GM20000 (cell line): Measurements from ENCODE around the gene MVB12B.

Experiments used
- DNase-seq: peaks from one replicate; pipeline ENCODE4 v3.0.0; 2012; ENCODE audit warnings: low spot score
- TF ChIP-seq, protein P1 (sequence below): IDR thresholded peaks from 2 replicates; pipeline ENCODE4 v1.5.1; 2012; ENCODE audit warnings: mild to moderate bottlenecking, control low read depth; ENCODE audit errors: extremely low read depth, missing control alignments

MVB12B gene

DNA sequence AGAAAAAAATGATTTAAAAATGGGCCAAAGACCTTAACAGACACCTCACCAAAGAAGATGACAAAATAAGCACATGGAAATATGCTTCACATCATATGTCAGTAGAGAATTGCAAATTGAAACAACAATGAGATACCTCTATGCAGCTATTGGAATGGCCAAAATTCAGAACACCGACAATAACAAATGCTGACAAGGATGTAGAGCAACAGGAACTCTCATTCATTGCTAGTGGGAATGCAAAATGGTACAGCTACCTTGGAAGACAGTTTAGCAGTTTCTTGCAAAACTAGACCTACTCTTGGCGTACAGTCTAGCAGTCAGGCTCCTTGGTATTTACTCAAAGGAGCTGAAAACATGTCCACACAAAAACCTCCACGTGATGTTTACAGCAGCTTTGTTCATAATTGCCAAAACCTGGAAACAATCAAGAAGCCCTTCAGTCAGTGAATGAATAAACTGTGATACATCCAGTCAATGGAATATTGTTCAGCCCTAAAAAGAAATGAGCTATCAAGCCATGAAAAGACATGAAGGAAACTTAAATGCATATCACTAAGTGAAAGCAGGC is 10.5 kb upstream of the MVB12B start:
- TF ChIP-seq, protein P1, sequence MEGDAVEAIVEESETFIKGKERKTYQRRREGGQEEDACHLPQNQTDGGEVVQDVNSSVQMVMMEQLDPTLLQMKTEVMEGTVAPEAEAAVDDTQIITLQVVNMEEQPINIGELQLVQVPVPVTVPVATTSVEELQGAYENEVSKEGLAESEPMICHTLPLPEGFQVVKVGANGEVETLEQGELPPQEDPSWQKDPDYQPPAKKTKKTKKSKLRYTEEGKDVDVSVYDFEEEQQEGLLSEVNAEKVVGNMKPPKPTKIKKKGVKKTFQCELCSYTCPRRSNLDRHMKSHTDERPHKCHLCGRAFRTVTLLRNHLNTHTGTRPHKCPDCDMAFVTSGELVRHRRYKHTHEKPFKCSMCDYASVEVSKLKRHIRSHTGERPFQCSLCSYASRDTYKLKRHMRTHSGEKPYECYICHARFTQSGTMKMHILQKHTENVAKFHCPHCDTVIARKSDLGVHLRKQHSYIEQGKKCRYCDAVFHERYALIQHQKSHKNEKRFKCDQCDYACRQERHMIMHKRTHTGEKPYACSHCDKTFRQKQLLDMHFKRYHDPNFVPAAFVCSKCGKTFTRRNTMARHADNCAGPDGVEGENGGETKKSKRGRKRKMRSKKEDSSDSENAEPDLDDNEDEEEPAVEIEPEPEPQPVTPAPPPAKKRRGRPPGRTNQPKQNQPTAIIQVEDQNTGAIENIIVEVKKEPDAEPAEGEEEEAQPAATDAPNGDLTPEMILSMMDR: no peak
- DNase-seq: no peak

- DNase-seq: no peak
- TF ChIP-seq, protein P1: no peak
Measured at GRCh38 chr9:126317513-126317912, 9.1 kb upstream of the MVB12B start.

DNA sequence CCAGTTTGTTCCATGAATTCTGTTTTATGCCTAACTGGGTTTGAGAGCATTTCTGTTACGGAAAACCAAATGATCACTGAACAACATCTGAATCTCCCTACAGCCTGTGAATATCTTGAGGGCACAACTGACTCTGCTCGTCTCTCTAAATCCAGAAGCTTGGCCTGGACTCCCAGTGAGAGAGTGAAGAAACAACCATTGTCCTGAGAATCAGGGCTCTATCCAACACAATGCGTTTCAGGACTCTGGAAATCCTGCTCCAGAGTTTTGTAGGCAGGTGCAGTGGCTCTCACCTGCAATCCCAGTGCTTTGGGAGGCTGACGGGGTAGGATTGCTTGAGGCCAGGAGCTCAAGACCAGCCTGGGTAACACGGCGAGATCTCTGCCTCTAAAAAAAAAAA is 7.8 kb upstream of the MVB12B start:
- TF ChIP-seq, protein P1: no peak
- no peak for DNase-seq

DNA sequence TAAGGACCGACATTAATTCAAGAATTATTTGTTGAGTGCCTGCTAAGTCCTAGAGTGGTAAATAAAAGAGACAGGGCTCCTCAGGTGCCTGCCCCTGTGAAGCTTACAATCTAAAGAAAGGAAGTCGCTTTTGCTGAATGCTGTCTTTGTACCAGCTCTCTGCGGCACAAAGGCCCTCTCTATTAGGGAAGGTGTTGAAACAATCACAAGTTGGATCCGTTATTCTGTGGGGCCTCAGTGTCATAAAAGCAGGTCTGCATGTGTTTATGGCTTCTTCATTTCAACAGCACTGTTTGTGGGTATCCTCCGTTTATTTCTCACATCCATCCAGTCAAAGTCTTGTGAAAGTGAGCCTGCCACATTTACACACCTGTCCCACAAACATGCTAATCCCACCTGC is 7.0 kb upstream of the MVB12B start:
- TF ChIP-seq, protein P1: no peak

DNA sequence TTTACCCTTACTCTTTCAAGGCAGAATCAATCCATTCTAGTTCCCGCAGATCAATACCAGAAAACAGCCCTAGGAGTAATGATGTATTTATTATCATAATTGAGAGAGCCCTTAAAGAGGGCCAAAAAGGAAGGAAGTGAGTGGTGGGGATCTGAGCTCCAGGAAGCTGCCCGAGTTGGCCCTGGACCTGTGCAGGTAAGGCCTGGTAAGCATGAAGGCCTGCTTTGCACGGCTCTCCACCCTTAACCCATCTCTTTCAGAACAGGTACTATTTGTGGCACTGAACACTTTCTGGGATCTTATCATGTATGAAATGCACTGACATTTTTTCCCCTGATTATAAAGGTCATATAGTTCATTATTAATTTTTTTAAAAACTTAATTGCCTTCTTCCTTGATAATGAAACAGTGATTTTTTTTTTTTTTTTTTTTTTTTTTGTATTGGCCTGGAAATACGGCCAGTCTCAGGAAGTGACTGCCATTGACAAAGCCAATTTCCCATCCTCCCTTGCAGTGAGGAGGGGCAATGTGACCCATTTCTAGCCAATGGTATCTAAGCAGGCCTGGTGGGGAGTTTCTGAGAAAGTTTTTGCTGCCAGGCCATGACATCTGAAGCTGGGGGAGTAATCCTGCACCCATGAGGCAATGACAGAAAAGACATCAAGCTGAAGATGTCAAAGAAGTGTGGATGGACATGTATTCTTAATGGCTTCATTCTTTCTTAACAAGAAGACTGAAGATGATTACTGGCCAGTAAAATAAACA is 6.3 kb upstream of the MVB12B start:
- no peak for DNase-seq
- TF ChIP-seq, protein P1: no peak

More for the DNA sequence above, 7.0 kb upstream of the MVB12B start:
- no peak for DNase-seq

- TF ChIP-seq, protein P1: no peak
Measured at GRCh38 chr9:126321742-126322141, 4.9 kb upstream of the MVB12B start.

GRCh38 chr9:126325821-126326220 is 808 bp upstream of the MVB12B start:
- DNase-seq: no peak
- TF ChIP-seq, protein P1: no peak

More at GRCh38 chr9:126321742-126322141, 4.9 kb upstream of the MVB12B start:
- no peak for DNase-seq
